HUES48 (cell line): Measurements from ENCODE around the gene TP53TG5.
"Not testable (repeated sequence)": the region's sequence is repeated elsewhere in the genome, so short reads cannot be mapped to it uniquely, and the experiment has no call there.

Experiments
- H3K27ac ChIP-seq: one replicate; pipeline ENCODE4 v1.7.0; 2013; ENCODE audit warnings: low read depth, low read length, inconsistent platforms
- H3K27me3 ChIP-seq: 2 replicates; pipeline ENCODE4 v1.6.1; 2013; ENCODE audit warnings: mild to moderate bottlenecking, low read length; ENCODE audit not compliant: control insufficient read depth, insufficient read depth
- H3K36me3 ChIP-seq: 2 replicates; pipeline ENCODE4 v1.6.1; 2013; ENCODE audit warnings: low read length; ENCODE audit not compliant: control insufficient read depth, insufficient read depth
- H3K4me1 ChIP-seq: 2 replicates; pipeline ENCODE4 v1.6.1; 2013; ENCODE audit warnings: mild to moderate bottlenecking, low read length; ENCODE audit not compliant: control insufficient read depth, insufficient read depth
- H3K4me3 ChIP-seq: 2 replicates; pipeline ENCODE4 v1.5.1; 2013; ENCODE audit warnings: mild to moderate bottlenecking, low read depth, low read length
- H3K9ac ChIP-seq: 2 replicates; pipeline ENCODE4 v1.6.1; 2013; ENCODE audit warnings: mild to moderate bottlenecking, low read depth, low read length, moderate library complexity
- H3K9me3 ChIP-seq: 2 replicates; pipeline ENCODE4 v1.6.1; 2013; ENCODE audit warnings: low read length; ENCODE audit not compliant: control insufficient read depth, insufficient read depth

Gene TP53TG5

DNA sequence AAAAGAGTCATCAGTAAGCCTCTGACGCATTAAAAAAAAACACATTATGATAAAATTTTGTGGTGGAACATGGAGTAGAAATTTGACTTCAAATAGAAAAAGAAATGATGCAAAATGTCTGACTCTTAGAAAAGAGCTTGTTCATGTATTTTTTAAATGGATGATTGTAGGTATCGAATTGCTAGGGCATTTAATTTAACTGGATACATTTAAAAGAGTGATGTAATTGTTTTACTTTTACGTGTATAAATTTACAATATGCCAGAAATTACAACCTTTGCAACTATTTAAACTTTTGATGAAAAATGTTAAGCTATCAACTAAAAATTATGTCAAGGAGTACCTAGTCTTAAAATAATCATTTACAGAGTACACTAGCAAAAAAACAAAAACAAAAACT is 25.4 kb downstream of the TP53TG5 start:
- no peak overlapping the region for H3K4me3 ChIP-seq
- no peaks in the 10 kb centered on the region for H3K27me3 ChIP-seq
- H3K9ac ChIP-seq: no peak overlapping the region
- H3K27ac ChIP-seq: no peak overlapping the region
- H3K9me3 ChIP-seq: no peaks in the 10 kb centered on the region
- peaks cover 11% of the 10 kb centered on the region for H3K4me1 ChIP-seq
- H3K36me3 ChIP-seq: no peaks in the 10 kb centered on the region

DNA sequence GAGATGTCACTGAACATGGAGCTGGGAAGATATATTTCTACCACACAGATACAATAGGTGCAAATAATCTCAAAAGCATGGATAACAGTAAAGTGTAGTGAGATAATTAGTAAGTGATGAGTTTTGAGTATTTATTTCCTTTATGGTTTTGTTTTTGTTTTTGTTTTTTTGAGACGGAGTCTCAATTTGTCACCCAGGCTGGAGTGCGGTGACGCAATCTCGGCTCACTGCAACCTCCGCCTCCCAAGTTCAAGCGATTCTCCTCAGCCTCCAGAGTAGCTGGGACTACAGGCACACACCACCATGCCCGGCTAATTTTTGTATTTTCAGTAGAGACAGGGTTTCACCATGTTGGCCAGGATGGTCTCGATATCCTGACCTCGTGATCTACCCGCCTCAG is 27.3 kb downstream of the TP53TG5 start:
- not testable (repeated sequence) for H3K9ac ChIP-seq, H3K4me3 ChIP-seq, H3K36me3 ChIP-seq, H3K9me3 ChIP-seq, H3K27me3 ChIP-seq, H3K27ac ChIP-seq
- peaks cover 29% of the 10 kb centered on the region for H3K4me1 ChIP-seq

DNA sequence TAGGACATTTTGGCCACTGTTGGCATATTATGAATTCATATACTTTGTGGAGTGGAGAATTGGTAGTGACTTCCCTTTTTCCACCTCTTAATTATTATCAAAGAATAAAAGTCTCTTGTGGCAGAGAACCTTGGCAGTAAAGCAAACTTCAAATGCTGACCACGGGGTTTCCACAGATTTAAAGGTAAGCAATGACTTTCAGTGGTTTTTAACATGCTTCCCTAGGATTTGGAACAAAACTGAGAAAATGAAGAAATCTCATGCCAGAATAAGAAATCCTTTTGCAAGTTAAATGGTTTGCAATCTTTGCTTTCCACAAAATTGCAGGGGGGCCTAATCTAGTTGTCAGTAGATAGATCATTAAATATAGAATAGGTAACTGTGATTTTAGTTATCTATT is 27.9 kb downstream of the TP53TG5 start:
- peaks cover 34% of the 10 kb centered on the region for H3K4me1 ChIP-seq
- H3K27ac ChIP-seq: no peak overlapping the region
- H3K9ac ChIP-seq: no peak overlapping the region
- H3K4me3 ChIP-seq: no peak overlapping the region
- no peaks in the 10 kb centered on the region for H3K9me3 ChIP-seq
- H3K36me3 ChIP-seq: no peaks in the 10 kb centered on the region
- no peaks in the 10 kb centered on the region for H3K27me3 ChIP-seq

DNA sequence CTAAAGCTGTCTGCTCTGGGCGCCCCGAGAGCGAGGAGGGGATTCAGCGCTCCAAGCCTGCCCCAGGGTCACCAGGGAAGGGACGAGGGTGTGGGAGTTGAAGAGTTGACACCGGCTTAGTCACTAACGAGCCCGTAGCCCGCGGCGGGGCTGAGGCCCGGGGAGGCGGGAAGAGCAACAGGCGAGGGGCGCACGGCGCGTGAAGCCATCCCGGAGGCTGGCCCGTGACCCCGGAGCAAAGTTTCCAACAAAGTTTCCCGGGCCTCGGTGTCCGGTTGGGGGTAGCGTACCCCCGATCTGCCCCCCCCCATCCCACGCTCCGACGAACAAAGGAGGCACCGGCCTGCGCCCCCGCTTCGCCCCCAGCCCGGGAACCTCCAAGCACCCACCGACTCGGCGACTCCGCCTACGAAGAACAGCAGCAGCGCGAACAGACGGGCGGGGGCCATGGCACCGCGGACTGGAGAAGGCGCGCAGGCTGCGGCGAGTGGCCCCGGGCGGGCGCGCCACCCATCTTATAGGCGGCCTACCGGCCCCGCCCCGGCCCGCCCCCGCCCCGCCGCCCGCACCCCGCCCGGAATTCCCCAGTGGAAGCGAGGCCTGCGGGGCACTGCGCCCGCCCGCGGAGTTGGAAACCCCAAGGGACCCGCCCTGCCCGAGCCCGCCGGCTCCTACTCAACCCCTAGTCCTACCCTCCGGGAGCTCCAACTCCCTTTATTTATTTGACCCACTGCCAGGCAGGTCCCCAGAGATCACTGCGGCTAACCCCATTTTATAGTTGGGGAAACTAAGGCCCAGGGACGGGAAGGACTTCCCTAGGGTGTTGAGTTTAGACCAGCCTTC is 30.0 kb downstream of the TP53TG5 start, which contains the start of gene SDC4:
Gene SDC4, minus strand, starts transcription at position 489 of the 843 bp plus-strand sequence. Its CDS starts 40 bp downstream, at position 449.
- Histone ChIP-seq H3K36me3 (no peaks in the 10 kb centered on the region), H3K4me1 (peaks cover 49% of the 10 kb centered on the region), H3K9ac (peak within 1 kb of the TSS; percentile 61), H3K4me3 (peak within 1 kb of the TSS; percentile 88), H3K27me3 (no peaks in the 10 kb centered on the region), H3K9me3 (no peaks in the 10 kb centered on the region), H3K27ac (peak within 1 kb of the TSS; percentile 57)

DNA sequence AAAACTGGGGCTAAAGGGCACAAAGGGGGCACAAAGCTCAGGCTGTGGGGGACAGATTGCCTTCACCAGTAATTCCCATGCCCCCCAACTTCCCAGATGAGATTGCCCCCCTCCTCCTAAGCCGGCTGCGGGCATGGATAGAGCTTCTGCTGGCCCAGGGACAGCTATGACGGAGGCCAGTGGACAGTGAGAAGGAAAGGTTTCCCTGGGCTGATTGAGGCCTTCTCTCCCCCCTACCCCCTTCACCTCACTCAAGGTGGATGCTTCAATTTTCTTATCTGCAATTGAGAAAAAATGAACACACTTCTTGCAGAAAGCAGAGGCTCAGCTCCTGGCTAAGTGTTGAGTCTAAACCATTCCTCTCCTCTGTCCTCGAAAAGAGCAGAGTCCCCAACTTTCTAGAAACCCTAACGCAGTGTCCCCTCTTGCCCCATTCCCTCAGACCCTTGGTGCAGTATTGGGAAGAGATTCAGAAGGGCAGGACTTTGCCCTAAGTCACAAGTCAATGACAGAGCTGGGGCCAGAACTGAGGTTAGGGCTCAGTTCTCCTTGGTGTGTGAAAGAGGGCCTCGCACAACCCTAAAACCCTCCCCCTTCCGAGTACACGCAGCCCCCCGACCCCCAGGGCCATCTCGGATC is 30.7 kb downstream of the TP53TG5 start:
- Histone ChIP-seq H3K27ac (peak overlapping the region; percentile 57), H3K9me3 (no peaks in the 10 kb centered on the region), H3K9ac (peak overlapping the region; percentile 61), H3K4me3 (peak overlapping the region; percentile 88), H3K4me1 (peaks cover 55% of the 10 kb centered on the region), H3K27me3 (no peaks in the 10 kb centered on the region), H3K36me3 (no peaks in the 10 kb centered on the region)

DNA sequence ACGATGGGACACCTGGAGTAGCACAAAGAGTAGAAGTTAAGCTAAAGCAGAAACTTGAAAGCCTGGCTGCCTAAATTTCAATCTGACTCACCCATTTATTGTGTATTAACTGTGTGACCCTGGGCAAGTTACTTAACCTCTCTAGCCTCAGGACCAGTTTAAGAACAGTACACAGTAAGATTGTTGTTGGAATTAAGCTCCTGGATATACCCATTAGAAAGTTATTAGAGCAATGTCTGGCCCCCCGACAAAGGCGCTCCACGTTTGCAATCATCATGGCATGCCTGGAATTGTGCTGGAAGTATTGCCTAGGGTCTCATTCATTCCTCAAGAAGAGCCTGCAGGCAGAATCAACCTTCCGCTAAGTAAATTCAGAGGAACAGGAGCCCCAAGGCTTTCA is 31.3 kb downstream of the TP53TG5 start:
- Histone ChIP-seq H3K4me1 (peaks cover 59% of the 10 kb centered on the region), H3K9me3 (no peaks in the 10 kb centered on the region), H3K27me3 (no peaks in the 10 kb centered on the region), H3K27ac (no peak overlapping the region), H3K4me3 (peak overlapping the region; percentile 88), H3K36me3 (no peaks in the 10 kb centered on the region), H3K9ac (no peak overlapping the region)

DNA sequence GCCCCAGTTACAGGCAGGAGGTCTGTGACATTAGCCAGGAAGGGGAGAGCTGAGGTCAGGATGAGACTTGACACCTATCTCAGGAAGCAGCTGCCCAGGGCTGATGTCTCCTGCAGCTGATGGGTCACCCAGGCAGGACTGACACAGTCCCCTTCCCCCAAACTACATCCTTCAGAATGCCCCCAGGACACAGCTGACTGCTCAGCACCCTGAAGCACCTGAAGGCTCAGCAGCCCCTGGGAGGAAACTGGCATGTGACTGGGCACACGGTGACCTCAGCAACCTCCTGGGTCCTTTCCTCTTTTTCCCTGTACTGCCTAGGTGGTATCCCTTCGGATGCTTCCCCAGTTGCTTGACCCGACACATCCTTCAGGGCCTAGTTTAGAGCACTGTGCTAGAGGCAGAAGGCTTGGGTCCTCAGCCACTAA is 31.8 kb downstream of the TP53TG5 start:
- Histone ChIP-seq H3K9ac (no peak overlapping the region), H3K27ac (no peak overlapping the region), H3K4me1 (peaks cover 65% of the 10 kb centered on the region), H3K4me3 (peak overlapping the region; percentile 88), H3K9me3 (no peaks in the 10 kb centered on the region), H3K27me3 (no peaks in the 10 kb centered on the region), H3K36me3 (no peaks in the 10 kb centered on the region)

DNA sequence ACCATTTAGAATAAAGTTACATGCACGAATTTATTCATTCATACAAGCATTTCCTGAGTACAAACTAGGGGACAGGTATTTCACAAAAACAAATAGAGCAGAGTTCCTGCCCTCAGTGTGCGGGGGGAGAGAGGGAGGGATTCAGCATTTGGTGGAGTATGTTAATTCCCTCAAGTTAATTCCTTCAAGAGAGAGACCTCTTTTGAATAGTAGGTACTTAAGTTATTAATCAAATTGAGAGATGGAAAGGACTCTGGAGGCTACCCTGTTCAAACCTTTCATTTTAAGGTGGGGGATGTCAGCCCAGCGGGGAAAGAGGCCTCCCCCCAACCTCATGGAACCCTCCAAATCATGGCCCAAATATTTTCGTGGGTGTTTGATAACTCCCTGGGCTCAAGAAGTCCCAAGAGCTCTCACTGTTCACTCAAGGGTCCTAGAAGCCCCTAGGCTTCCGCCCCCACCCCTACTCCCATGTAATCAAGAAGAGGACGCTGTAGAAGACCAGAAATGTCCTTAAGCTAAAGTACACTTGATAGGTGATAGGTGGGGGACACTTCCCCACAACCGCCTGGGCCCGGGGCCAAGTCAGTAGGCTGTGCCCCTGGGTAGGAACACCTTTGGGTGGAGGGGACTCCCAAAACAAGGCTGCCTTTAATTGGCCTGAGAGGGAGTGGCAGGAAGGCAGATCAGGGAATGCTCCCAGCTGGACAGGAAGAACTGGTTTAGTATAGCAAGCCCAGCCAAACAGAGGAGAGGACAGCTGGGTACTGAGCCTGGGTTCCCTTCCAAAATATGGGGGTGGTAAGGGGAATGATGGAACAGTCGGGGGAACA is 32.8 kb downstream of the TP53TG5 start:
- Histone ChIP-seq H3K27ac (peak overlapping the region; percentile 55), H3K4me3 (0 out of 2 replicates have a peak overlapping the region, but pooled peaks have one; percentile 19), H3K9me3 (no peaks in the 10 kb centered on the region), H3K4me1 (peaks cover 75% of the 10 kb centered on the region), H3K27me3 (no peaks in the 10 kb centered on the region), H3K36me3 (no peaks in the 10 kb centered on the region), H3K9ac (no peak overlapping the region)

DNA sequence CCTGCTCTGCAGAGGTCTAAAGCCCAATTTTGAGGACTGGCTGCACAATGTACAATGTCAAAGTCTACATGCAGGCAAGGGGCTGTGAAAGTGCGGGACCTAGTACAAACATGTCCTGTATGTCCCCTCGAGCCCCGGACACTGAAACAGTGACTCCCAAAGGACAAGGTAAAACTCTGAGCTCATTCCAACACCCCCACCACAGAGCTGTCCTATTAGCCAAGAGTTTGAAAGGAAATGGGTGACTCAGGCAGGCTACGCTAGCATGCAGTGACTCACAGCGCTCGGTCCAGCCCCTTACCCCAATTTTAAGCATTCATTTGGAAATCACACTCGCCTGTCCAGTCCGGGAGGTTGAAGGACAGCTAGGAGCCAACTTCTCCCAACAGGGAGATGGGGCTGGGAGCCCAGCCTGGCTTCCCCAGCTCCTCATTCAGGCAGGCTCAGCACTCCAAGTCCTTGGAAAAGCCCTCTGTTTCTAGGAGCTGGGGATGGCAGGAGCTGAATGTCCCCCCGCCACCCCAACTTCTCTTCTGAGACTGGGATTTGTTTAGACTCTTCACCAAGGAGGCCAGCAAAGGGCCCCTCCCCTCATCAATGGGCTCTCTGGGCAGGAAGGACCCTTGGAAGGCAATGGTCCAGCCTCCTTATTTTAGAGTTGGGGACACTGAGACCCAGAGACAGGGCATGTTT is 33.8 kb downstream of the TP53TG5 start:
- Histone ChIP-seq H3K9ac (no peak overlapping the region), H3K27ac (peak overlapping the region; percentile 98), H3K9me3 (no peaks in the 10 kb centered on the region), H3K36me3 (0 out of 2 replicates have a peak, but pooled peaks cover 3% of the 10 kb centered on the region), H3K4me1 (peaks cover 82% of the 10 kb centered on the region), H3K27me3 (no peaks in the 10 kb centered on the region), H3K4me3 (no peak overlapping the region; the same call in 1 of the 2 replicates)

DNA sequence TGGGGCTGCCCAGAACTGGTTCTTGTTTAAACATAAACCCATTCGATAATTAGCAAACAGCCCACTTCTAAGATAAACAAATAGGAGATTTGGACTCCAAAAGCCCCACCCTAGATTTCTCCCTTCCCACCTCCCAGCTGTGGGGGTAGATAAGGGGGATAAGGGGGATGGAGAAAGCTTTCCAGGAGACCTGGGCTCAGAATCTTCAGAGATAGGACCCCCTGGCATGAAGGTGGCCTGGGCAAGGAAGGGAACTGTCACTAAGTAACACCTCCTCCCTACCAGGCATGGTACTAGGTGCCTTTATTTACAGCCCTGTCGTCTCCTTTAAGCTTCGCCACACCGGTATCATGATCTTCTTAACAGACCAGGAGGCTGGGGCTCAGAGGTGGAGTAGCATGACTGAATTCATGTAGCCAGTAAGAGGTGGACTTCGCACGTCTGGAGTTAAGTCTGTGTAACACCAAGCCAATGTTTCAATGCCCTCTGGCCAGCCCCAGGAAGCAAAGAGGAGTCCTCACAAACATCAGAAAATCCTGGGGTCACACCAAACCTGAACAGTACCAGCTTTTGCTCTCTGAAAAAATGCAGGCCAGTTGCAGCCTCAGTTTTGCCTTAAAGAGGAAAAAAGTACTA is 34.5 kb downstream of the TP53TG5 start:
- Histone ChIP-seq H3K27me3 (no peaks in the 10 kb centered on the region), H3K27ac (peak overlapping the region; percentile 98), H3K36me3 (0 out of 2 replicates have a peak, but pooled peaks cover 3% of the 10 kb centered on the region), H3K4me1 (peaks cover 86% of the 10 kb centered on the region), H3K9ac (no peak overlapping the region), H3K4me3 (0 out of 2 replicates have a peak overlapping the region, but pooled peaks have one; percentile 42), H3K9me3 (no peaks in the 10 kb centered on the region)
